Measurements from ENCODE around the gene GUCA1A.

The GUCA1A gene

DNA sequence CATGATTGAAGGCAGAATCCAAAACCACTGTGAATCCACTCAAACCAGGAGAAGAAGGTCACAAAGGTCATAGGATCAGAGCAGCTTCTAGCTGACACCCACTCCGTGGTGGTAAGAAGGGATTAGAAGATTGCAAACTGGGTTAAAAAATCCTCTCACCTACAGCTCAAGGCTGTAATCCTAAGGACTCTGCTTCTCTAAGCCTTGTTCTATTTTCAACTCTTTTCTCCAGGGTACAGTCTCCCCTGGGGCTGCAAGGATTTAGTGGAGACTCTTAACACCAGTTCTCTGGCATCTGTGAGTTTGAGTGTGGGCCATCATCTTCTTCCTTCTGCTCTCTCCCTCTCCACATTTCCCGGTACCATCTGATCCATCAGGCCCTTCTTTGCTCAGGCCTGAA, at the start of gene GUCA1A:
TSS of gene GUCA1A (plus strand) at position 264 of the 400 bp plus-strand sequence. CDS start 250 bp downstream, outside the sequence.
- DNase-seq (ENCODE audit: low read depth), result no peak

DNA sequence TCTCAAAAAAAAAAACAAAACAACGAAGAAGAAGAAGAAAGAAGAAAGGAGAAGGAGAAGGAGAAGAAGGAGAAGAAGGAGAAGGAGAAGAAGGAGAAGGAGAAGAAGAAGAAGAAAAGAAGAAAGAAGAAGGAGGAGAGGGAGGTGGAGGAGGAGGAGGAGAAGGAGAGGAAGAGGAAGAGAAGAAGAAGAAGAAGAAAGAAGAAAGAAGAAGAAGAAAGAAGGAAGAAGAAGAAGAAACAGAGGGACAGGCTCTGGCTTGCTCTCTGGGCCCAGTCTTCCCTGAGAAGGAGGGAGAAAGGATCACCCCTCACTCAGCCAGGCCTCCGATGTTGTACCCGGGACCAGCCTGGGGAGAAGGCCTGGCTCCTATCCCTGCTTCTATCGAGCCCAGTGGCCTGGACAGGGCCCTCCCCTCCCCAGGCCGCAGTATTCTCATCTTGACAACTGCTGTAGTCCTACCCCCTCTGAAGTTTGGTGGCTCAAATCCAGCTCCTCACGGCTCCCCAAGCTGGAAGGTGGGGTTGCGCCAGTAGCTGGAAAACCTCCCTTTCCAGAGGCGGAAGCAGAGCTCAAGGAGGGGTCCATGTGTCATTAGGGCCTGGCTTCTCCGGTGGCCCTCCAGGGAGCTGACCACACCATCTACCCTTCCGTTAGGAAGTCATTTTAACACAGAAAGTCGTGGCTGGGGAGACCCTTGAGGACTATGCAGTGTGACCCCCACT, 49.6 kb upstream of the GUCA1A start:
- DNase-seq (ENCODE audit: low read depth), result no peak

DNA sequence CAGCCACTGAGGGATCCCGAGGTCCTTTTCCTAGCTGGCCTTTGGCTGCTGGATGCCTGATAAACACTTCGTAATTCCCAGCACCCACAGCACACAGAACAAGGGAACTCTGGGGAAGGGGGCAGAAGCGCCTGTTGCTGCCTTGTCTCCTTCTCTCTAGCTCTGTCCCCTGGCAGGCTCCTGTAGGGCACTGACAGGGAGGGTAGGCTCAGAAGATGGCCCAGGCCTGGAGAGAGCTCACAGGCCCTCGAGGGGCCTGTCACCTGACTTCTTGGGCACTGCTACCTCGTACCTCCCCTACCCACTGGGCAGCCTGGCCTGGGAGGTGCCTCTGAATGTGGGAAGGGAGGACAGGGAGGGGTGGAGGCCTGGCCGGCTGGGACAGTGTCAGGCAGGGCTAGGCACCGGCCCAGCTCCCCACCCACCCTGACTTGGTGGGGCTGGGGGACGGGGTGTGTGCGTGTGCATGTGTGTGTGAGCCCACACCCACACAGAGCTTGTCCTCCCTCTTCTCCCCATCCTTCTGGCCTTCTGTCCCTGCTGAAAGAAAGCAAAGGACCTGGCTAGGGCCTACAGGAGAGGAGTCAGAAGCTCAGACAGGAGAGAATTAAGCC, 48.8 kb upstream of the GUCA1A start:
- DNase-seq (ENCODE audit: low read depth), result no peak

DNA sequence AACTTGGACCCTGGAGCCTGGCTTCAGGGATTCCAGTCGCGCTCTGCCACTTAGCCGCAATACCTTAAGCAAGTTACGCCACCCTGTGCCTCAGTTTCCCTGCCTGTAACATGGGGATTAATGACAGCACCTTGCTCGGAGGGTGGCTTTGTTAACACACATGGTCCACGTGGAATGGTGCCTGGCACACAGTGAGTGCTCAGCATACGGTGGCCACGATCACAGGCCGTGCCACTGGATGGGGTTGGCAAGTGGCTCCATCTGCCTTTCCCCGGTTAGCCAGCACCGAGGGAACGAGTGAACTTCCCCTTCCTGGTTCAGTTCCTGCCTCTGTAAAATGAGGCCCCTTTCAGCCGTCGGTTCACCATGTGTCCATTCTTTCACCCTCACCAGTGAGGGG, 47.9 kb upstream of the GUCA1A start:
- DNase-seq (ENCODE audit: low read depth), result no peak

DNA sequence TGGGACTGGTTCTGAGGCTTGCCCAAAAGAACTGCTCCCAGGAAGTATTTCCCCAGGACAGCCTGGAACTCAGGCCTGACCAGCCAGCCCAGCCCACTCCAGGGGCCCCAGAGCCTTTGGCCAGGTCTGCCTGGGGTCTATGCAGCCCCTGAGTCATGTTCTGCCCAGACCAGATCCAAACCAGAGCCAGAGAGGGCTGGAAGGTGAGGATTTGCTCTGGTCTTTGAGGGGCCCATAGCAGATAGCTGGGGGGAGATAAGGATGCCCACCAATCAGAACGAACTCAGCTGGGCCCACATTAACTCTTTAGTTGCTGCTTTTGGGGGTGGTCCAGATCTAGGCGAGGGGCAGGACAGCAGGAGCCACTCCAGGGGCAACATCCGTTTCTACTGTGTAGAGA, 47.5 kb upstream of the GUCA1A start:
- no peak for DNase-seq (ENCODE audit: low read depth)

DNA sequence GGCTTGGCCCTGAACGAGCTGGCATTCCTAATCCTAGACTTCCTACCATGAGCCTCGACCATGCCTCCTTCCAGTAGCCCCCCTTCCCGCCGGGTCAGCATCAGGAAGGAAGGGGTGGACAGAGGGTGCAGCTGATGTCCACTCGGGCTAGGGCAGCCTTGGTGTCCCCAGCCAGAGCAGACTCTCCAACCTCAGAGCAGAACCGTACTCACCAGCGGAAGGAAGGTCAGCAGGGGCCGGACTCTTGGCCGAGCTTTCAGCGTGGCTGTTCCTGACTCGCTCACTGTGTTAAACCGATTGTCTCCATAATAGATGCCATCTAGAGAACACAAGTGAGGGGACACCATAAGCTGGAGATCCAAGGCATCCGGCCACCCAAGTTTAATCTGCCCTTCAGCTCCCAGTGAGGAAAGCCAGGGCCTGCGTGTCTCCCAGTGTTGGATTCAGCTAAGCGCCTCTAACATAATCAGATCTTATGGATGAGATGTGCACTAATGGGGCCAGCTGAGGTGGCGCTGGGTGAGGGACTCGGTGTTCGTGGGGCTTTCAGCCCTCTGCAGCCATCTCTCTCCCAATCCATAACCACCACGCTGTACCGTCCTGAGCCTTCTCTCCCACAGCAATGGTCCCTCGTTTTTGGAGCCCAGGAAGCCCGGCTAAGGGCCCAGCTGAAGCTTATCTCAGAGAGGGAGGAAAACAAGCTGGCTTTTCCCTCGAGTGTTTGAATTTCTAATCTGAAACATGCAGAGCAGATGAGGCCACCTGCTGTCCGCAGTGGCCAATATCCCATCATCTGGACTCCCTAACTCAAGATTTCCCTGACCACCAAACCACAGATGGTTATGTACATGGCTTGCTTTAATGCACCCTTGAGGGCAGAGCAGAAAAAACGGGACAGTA, 44.5 kb upstream of the GUCA1A start:
- DNase-seq (ENCODE audit: low read depth), result no peak

DNA sequence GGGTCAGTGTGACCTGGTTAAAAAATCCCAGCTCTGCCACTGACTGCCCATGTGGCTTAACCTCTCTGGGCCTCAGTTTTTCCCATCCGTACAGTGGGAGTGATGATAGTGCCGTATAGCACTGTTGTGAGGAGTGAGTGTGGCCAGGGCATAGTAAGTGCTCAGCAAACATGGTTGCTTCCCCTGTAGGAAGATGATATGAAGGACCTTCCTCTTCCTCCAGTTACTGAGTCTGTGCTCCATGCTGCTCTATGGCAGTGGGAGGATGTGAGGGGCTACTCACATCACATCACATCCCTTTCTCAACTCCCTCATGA, 43.8 kb upstream of the GUCA1A start:
- DNase-seq (ENCODE audit: low read depth), result no peak

DNA sequence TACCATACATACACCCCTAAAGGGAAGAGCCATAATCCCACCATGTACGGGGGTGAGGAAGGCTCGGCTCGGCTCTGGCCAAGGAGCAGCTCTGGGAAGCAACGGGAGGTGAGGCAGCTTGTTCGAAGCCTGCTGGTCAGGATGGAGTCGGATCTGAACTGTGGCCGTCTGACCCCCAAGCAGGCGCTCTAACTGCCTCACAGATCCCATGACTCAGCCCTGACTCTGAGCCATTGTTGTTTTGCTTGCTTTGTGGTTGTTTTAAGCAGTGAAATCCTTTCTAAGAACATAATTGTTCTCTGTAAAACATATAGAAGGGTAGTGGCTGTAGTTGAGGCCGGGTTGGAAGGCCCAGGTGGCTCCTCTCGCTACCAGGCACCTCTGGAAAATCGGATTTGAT, 41.6 kb upstream of the GUCA1A start:
- DNase-seq (ENCODE audit: low read depth), result peak; percentile 95

DNA sequence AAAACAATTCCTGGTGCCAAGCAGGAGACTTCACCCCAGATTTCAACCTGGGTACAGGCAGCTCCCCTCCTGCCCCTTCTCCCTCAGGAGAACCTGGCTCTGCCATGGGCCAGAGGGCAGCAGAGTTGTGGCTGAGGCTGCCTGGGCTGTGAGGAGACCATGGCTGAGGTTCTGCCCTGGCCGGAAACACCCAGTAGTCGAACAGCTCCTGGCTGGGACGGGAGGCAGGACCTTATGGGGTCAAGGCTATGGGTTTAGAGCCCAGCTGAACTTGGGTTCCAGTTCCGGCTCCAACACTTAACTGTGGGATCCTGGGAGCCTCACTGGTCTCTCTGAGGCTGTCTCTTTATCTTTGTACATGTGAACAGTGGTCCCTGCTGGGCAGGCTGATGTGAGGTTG, 39.2 kb upstream of the GUCA1A start:
- DNase-seq (ENCODE audit: low read depth), result no peak

DNA sequence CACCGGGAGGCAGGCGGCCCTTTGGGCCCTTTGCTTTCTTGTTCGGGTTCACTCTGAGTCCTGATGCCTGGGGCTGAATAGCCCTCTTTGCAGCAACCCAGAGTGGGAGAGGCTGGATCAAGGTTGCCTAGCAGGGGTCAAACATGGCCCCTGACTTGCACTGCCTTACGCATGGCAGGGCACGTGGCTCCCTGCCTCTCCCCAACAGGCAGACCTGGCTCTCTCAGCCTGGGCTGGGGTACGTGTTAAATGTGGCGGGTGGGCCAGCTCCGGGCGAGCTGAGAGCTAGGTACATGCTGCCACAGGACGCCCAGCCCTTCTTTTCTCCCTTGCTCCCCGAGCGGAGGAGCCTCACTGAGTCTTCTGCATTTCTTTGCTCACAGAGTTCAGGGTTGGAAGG, 38.0 kb upstream of the GUCA1A start:
- DNase-seq (ENCODE audit: low read depth), result no peak

DNA sequence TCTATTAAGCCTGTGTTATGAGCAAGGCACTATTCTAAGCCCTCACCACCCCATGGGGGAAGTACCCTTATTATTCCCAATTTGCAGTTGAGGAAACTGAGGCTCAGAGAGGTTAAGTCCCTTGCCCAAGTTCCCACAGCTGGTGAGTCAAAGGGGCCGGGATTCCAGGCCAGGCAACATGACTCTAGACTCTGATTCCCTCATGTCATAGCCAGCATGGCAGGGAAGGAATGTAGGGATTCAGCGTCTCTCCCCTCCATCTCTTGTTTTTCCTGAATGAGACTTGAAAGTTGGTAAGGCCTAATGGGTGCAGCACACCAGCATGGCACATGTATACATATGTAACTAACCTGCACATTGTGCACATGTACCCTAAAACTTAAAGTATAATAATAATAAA, 37.4 kb upstream of the GUCA1A start:
- no peak for DNase-seq (ENCODE audit: low read depth)

DNA sequence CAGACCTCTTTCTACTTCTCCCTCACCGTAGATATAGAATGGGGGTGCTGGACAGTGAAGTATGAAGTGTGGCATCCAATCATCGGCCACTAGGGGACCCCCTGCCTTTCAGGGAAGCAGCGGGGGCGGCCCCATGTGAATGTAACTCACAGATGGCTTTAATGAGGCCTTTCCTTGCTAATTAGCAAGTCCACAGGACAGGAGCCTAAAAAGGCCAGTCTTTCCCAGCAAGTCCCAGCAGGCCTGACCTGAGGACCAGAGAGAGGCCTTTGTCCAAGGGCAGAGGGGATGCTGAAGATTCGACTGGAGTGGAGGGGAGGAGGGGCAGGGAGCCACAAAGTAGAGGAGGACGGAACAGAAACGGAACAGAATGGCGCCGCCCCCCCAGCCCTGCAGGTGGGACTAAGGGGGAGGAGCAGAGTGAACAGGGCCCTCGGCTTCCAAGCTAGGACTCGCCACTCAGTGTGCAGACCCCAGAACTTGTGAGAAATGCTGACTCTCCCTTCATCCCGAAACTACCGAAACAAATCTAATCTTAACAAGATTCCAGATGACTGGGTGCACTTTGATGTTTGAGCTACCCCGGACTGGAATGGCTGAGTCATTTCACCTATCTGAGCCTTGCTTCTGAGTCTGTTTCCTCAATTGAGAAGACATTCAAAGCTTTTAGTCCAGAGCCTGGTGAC, 36.5 kb upstream of the GUCA1A start:
- DNase-seq (ENCODE audit: low read depth), result peak; percentile 82

DNA sequence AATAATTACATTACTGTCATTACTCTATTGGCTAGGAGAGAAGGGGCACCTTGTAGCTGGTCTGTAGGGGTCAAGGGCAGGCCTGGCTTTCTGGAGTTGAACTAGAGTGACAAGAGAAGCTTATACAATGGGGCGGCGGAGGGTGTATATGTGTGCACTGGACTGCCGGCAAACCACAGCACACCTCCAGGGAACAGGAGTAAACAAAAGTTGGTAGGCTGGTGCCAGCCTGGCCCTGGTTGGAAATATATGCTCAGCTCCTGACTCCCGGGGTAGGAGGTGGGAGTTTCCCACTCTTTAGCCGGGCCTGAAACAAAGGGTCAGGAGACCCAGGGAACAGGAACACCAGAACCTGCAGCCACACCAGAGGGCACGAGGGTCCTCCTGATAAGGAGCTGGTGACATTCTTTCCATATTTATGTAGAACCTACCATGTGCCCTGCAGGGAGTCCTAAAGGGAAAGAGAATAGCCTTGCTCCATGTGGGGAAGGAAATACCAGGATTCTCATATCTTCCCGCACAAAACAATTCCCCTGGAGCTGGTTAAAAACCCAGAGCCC, 35.9 kb upstream of the GUCA1A start:
- no peak for DNase-seq (ENCODE audit: low read depth)

DNA sequence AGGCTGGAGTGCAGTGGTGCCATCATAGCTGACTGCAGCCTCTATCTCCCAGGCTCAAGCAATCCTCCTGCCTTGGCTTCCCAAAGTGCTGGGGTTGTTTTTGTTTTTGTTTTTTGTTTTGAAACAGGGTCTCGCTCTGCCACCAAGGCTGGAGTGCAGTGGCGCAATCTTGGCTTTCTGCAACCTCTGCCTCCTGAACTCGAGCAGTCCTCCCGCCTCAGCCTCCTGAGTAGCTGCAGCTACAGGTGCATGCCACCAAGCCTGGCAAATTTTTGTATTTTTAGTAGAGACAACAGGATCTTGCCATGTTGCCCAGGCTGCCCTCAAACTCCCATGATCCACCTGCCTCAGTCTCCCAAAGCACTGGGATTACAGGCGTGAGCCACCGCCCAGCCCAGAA, 35.0 kb upstream of the GUCA1A start:
- no peak for DNase-seq (ENCODE audit: low read depth)

DNA sequence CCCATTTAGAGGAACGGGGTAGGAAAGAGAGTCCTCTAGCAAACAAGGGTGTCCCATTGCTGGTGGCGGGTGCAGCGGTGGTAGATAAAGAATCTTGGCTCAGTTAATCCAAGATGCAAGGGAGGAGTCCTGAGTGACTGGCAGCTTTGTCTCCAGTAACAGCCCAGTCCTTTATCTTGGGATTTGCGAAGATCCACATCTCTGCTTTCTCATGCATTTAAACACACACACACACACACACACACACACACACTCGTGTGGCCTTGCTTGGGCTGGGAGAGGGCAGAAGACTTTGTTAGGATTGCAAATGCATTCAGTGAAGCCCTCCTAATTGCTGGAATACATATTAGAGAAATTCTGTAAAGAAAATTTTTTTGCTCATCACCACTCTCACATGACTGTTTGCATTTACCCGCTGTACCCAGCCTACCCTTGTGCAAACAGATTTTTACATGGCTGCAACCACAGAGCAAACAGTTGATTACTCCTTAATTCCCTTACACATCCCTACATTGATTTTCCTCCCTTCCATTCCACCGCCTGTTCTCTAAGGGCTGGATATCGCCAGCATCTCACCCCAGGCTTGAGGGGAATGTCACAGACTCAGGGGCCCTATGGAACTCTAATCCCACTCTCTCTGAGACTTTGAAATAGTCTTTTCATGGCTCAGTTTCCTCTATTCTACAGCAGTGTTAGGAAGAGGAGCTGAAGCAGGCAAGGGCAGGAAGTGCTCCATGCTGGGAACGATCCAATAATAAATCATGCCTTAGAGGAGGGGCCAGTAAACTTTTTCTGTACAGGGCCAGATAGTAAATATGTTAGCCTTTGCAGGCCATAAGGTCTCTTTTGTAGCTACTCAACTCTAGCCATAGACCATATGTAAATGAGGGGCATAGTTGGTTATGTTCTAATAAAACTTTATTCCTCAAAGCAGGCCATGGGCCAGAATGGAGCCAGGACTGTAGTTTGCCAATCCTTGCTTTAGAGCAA, 34.2 kb upstream of the GUCA1A start:
- DNase-seq (ENCODE audit: low read depth), result peak; percentile 41

DNA sequence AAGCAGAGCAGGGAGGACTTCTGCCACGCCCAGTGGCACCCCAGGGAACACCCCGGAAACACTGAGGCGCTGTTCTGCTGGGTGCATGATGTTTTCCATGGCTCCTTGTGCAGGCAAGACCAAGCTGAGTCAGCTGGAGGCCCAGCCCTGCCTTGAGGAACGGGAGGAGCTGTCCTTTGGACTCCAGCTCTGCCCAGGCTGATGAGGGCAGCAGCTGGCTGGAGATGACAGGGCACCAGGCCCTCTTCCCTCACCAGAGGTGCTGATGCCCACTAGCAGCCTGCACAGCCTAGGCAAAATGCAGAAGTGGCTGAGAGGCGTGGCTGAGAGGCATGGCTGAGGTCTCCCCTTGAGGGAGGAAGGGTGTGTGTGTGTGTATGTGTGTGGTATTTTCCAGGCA, 33.1 kb upstream of the GUCA1A start:
- peak; percentile 55 for DNase-seq (ENCODE audit: low read depth)

DNA sequence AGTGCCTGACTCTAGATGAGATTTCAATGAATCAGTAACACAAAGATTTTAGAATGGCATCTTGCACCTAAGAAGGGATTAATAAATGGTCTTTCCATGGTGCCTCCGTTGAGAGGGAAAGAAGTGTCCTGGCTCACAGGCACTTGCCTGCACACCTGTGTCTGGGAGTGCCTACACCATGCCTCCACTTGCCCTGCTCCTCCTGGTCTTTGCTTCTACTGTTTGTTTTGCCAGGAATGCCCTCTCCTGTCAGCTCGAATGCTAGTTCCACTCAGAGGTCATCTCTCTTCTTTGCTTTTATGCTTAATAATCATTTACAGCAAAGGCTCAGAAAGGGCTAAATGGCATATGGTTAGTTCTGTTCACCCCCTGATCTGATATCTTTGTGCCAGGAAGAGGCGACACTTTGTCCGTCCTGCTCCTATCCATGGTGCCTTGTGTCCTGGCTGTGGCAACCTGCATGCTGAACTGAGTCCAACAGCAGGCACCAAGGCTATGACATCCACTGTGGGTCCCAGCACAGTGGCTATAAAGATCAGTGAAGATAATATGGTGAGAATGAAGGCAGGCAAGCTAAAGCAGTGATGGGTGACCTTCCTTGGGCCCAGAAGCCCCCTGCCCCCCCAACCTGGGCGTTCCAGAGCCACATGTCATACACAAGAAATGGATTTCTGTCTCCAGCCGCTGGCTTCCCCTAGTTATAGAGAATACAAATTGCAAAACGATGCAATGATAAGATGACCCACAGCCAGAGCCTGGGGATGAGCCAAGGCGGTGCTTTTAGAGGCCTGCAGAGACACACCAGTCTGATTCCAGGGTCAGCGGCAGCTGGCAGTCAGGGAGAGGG, 32.2 kb upstream of the GUCA1A start:
- peak; percentile 53 for DNase-seq (ENCODE audit: low read depth)

DNA sequence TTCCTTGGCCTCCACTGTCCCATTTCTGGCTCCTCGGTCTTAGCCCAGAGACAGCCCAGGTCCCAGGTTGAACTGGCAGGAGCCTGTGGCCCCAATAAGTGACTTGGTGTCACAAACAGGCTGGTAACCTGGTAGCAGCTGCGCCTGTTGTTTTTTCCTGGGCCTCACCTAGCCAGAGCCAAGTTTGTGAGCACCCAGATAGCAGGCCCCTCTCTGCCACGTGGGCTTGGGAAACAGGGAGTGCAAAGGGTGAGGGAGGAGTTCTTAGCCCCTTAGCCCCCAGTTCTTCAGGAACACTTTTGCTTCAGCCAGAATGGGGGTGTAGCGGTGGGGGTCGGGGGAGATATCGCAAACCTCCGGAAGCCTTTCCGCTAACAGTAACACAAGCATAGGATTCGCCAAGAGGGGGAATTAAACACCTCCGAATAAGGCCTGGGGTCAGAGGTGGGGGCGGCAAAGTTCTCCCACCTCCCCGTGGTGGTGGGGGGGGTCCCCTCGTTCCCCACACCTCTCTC, 31.5 kb upstream of the GUCA1A start:
- DNase-seq (ENCODE audit: low read depth), result no peak

DNA sequence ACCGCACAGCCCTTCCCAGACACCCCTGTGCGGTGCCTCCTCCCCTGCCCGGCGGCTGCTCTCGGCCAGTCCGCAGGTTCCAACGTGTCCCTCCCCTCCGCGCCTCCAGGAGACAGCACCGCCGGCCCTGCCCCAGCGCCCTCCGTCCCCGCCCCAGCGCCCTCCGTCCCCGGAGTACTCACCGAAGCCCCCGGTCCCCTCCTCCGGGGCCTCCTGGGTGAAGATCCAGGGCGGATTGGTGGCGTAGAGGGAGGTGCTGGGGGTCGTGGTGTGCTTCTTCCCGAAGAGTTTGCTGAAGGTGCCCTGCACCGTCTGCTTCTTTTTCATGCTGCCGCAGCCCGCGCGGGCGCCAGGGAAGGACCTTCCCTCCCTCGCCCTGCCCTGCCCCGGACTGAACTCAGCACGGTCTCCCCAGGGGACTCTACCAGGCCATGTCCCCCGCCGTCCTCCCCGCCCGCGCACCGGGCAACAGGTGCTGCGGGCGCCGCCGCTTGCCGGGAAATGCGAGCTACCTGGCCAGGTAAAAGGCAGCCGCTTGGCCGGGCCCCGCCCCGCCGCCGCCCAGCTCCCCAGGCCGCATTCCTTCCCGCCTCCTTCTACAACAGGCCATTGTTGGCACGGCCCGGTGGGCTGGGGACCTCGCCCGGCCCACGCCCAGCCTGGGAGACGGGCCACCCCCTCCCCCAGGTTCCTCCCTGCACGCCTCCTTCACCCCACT, 30.9 kb upstream of the GUCA1A start, which contains the start of gene C6orf132:
TSS of gene C6orf132 (minus strand) at position 503 of the 718 bp plus-strand sequence. CDS start at position 327, 176 bp downstream.
- peak; percentile 63 for DNase-seq (ENCODE audit: low read depth)
